Trophoblast cell (in vitro differentiated cells and primary cell): ENCODE data around the gene OR10K2.

ENCODE experiments used
- DNase-seq, 2 donors: peaks; one replicate each; pipeline ENCODE4 v3.0.0-alpha.2; 2016
- H2AFZ ChIP-seq: 2 replicates; pipeline ENCODE4 v1.6.1; 2013; ENCODE audit warnings: low read length, moderate library complexity, mild to moderate bottlenecking; ENCODE audit not compliant: insufficient read depth, poor library complexity
- H2AK5ac ChIP-seq: 2 replicates; pipeline ENCODE4 v1.6.1; 2013; ENCODE audit warnings: mild to moderate bottlenecking, low read length
- H2BK120ac ChIP-seq: 2 replicates; pipeline ENCODE4 v1.6.1; 2013; ENCODE audit warnings: low read length, mild to moderate bottlenecking, moderate library complexity; ENCODE audit not compliant: insufficient read depth, poor library complexity
- H2BK12ac ChIP-seq: 2 replicates; pipeline ENCODE4 v1.6.1; 2013; ENCODE audit warnings: mild to moderate bottlenecking, low read length, moderate library complexity
- H2BK5ac ChIP-seq: 2 replicates; pipeline ENCODE4 v1.6.1; 2013; ENCODE audit warnings: low read length, low read depth, moderate library complexity, mild to moderate bottlenecking; ENCODE audit not compliant: poor library complexity
- H3K14ac ChIP-seq: 2 replicates; pipeline ENCODE4 v1.6.1; 2013; ENCODE audit warnings: mild to moderate bottlenecking, low read length
- H3K18ac ChIP-seq: 2 replicates; pipeline ENCODE4 v1.6.1; 2013; ENCODE audit warnings: mild to moderate bottlenecking, low read length
- H3K23ac ChIP-seq: 2 replicates; pipeline ENCODE4 v1.6.1; 2013; ENCODE audit warnings: low read length
- H3K27ac ChIP-seq: 2 replicates; pipeline ENCODE4 v1.5.1; 2013; ENCODE audit warnings: low read depth, mild to moderate bottlenecking, inconsistent platforms, low read length, moderate library complexity
- H3K27me3 ChIP-seq: 2 replicates; pipeline ENCODE4 v1.6.1; 2013; ENCODE audit warnings: inconsistent platforms, mild to moderate bottlenecking, low read length, moderate library complexity; ENCODE audit not compliant: insufficient read depth
- H3K36me3 ChIP-seq, 2 experiments: 1 replicate in 1 of 2; 2 replicates in 1 of 2; pipeline ENCODE4 v1.6.1; 2013; ENCODE audit warnings: low read length in 2 of 2, mild to moderate bottlenecking in 2 of 2, moderate library complexity in 1 of 2; ENCODE audit not compliant: insufficient read depth in 2 of 2, control insufficient read depth in 1 of 2
- H3K4ac ChIP-seq: 2 replicates; pipeline ENCODE4 v1.6.1; 2013; ENCODE audit warnings: low read depth, mild to moderate bottlenecking, low read length, moderate library complexity
- H3K4me1 ChIP-seq, 2 experiments: 1 replicate in 1 of 2; 2 replicates in 1 of 2; pipeline ENCODE4 v1.6.1; 2013; ENCODE audit warnings: low read length in 2 of 2, mild to moderate bottlenecking in 2 of 2, moderate library complexity in 1 of 2; ENCODE audit not compliant: insufficient read depth in 2 of 2, control insufficient read depth in 1 of 2
- H3K4me2 ChIP-seq: 2 replicates; pipeline ENCODE4 v1.6.1; 2013; ENCODE audit warnings: inconsistent platforms, mild to moderate bottlenecking, low read length, moderate library complexity
- H3K4me3 ChIP-seq: 2 replicates; pipeline ENCODE4 v1.5.1; 2013; ENCODE audit warnings: mild to moderate bottlenecking, low read depth, low read length, inconsistent platforms
- H3K79me1 ChIP-seq: one replicate; pipeline ENCODE4 v1.6.1; 2013; ENCODE audit warnings: low read length
- H3K79me2 ChIP-seq: 2 replicates; pipeline ENCODE4 v1.6.1; 2013; ENCODE audit warnings: low read length, mild to moderate bottlenecking; ENCODE audit not compliant: control insufficient read depth, insufficient read depth, poor library complexity
- H3K9ac ChIP-seq: 2 replicates; pipeline ENCODE4 v1.6.1; 2013; ENCODE audit warnings: mild to moderate bottlenecking, low read length
- H3K9me3 ChIP-seq: 2 replicates; pipeline ENCODE4 v1.6.1; 2013; ENCODE audit warnings: low read depth, mild to moderate bottlenecking, control low read depth, inconsistent platforms, low read length; ENCODE audit not compliant: insufficient read depth
- H4K12ac ChIP-seq: 2 replicates; pipeline ENCODE4 v1.6.1; 2013; ENCODE audit warnings: low read depth, mild to moderate bottlenecking, low read length, moderate library complexity
- H4K8ac ChIP-seq: 2 replicates; pipeline ENCODE4 v1.6.1; 2013; ENCODE audit warnings: low read depth, mild to moderate bottlenecking, low read length, moderate library complexity
- H4K91ac ChIP-seq: one replicate; pipeline ENCODE4 v1.6.1; 2013; ENCODE audit warnings: low read depth, mild to moderate bottlenecking, low read length, moderate library complexity
- WGBS: extraction: QIAGEN DNeasy Blood & Tissue Kit; methylation state at CpG from one replicate; pipeline ENCODE4 v1.1.7; 2013; ENCODE audit warnings: missing lambda C conversion rate; ENCODE audit not compliant: insufficient read length, insufficient coverage; ENCODE audit errors: extremely low coverage; 5-methylcytosine and 5-hydroxymethylcytosine counted together

Gene OR10K2

GRCh38 chr1:158371188-158371953 is 54.7 kb downstream of the OR10K2 start:
- Histone ChIP-seq H4K12ac (no peak overlapping the region), H2BK120ac (no peak overlapping the region), H3K9ac (no peak overlapping the region), H2BK12ac (no peak overlapping the region), H2AK5ac (no peak overlapping the region), H4K91ac (no peak overlapping the region), H3K18ac (no peak overlapping the region), H3K4ac (no peak overlapping the region), H3K14ac (no peak overlapping the region), H3K79me1 (no peaks in the 10 kb centered on the region), H3K4me1 (no peaks in the 10 kb centered on the region), H3K23ac (no peak overlapping the region), H3K79me2 (no peaks in the 10 kb centered on the region), H3K27me3 (no peaks in the 10 kb centered on the region), H3K27ac (no peak overlapping the region), H3K9me3 (no peaks in the 10 kb centered on the region), H2AFZ (no peak overlapping the region), H3K4me2 (no peak overlapping the region), H3K4me3 (no peak overlapping the region), H4K8ac (no peak overlapping the region), H3K36me3 (no peaks in the 10 kb centered on the region), H2BK5ac (no peak overlapping the region)
- WGBS, result no CpG with 5 or more reads among the region's 6 CpGs
- no peak for DNase-seq
